ENCODE data around the gene ITPR1. TPM values are rescaled to one million over a fixed set of nuclear protein-coding genes. Genes with fewer than 3 reads are reported as not detected.

Gene ITPR1
- total RNA-seq, 1 experiment from 2014 or later, result 8.7 TPM

GRCh38 chr3:4742359-4742758, 249.2 kb downstream of the ITPR1 start:
- in situ Hi-C loops (cut with HindIII; ENCODE audit: low pct_unique_long_range_greater_than_20kb, low sequenced_read_pairs) (no loop called here), intact Hi-C loops (cut with micrococcal nuclease; ENCODE audit: unreplicated experiment) (no loop called here)
- POLR2A ChIA-PET, result interaction anchor here (0.6 kb wide), 1 partner anchor 284 kb away, joined by 5 read pairs; no protein-coding TSS in a partner anchor
- CTCF ChIA-PET, result no interaction called here
- Histone ChIP-seq H3K4me1 (ENCODE audit: control insufficient read depth, insufficient read depth, low read length) (peaks cover 21% of the 10 kb centered on the region), H3K4me3 (ENCODE audit: low read depth in 2 of 2, low read length in 2 of 2) (no peak overlapping the region), H3K27ac (ENCODE audit: low read length) (peak overlapping the region; percentile 69), H3K36me3 (ENCODE audit: control insufficient read depth, insufficient read depth, low read length) (no peaks in the 10 kb centered on the region), H3K27me3 (ENCODE audit: control insufficient read depth, insufficient read depth, low read length) (no peaks in the 10 kb centered on the region), H3K9me3 (ENCODE audit: control insufficient read depth, insufficient read depth, low read depth, low read length) (no peaks in the 10 kb centered on the region)
- no TSS peak for BruUV-seq (replicated peaks)
- DNase-seq (ENCODE audit: low read depth, low spot score) (no peak), ATAC-seq (no peak)
- TF ChIP-seq SIN3A (IDR thresholded peaks at IDR 0.05; ENCODE audit: borderline replicate concordance, insufficient read depth, low read depth, low read length), result no peak
- no peak for TF ChIP-seq CTCF (IDR thresholded peaks at IDR 0.05)
- TF ChIP-seq TCF7L2 (IDR thresholded peaks at IDR 0.05; ENCODE audit: low read depth, low read length), result no peak

GRCh38 chr3:4743371-4743770, 250.2 kb downstream of the ITPR1 start:
- no peak overlapping the region for H3K4me3 ChIP-seq (ENCODE audit: low read depth in 2 of 2, low read length in 2 of 2)
- ChIA-PET POLR2A (no interaction called here), CTCF (no interaction called here)
- ATAC-seq, result no peak
- no peaks in the 10 kb centered on the region for H3K9me3 ChIP-seq (ENCODE audit: control insufficient read depth, insufficient read depth, low read depth, low read length)
- no TSS peak for BruUV-seq (replicated peaks)
- DNase-seq (ENCODE audit: low read depth, low spot score), result no peak
- peaks cover 21% of the 10 kb centered on the region for H3K4me1 ChIP-seq (ENCODE audit: control insufficient read depth, insufficient read depth, low read length)
- in situ Hi-C loops (cut with HindIII; ENCODE audit: low pct_unique_long_range_greater_than_20kb, low sequenced_read_pairs), result no loop called here
- no peaks in the 10 kb centered on the region for H3K27me3 ChIP-seq (ENCODE audit: control insufficient read depth, insufficient read depth, low read length)
- H3K27ac ChIP-seq (ENCODE audit: low read length), result peak overlapping the region; percentile 59; the same call in 1 of the 2 replicates
- no peaks in the 10 kb centered on the region for H3K36me3 ChIP-seq (ENCODE audit: control insufficient read depth, insufficient read depth, low read length)
- TF ChIP-seq TCF7L2 (IDR thresholded peaks at IDR 0.05; ENCODE audit: low read depth, low read length), result no peak
- TF ChIP-seq SIN3A (IDR thresholded peaks at IDR 0.05; ENCODE audit: borderline replicate concordance, insufficient read depth, low read depth, low read length), result no peak
- no peak for TF ChIP-seq REST (IDR thresholded peaks at IDR 0.05; ENCODE audit: insufficient read depth in 1 of 2, low read depth in 2 of 2, low read length in 1 of 2)
- TF ChIP-seq POLR2AphosphoS5 (IDR thresholded peaks at IDR 0.05; ENCODE audit: low read depth, low read length), result no peak
- TF ChIP-seq CTCF (IDR thresholded peaks at IDR 0.05), result no peak
- intact Hi-C loops (cut with micrococcal nuclease; ENCODE audit: unreplicated experiment), result no loop called here

Data from Panc1 (cell line).